ENCODE results near the gene HIP1. TPM values are rescaled to one million over a fixed set of nuclear protein-coding genes. Genes with fewer than 3 reads are reported as not detected.
"Not testable (repeated sequence)": the region's sequence is repeated elsewhere in the genome, so short reads cannot be mapped to it uniquely, and the experiment has no call there.

The HIP1 gene
- total and polyA plus RNA-seq, 2 of the 13 experiments (the other 11 are each of a cell fraction or from before 2014, with no cell fraction given), result 4.5 to 6.2 TPM

- H2AFZ ChIP-seq (ENCODE audit: low read length); FAIRE-seq; H3K9me3 ChIP-seq (ENCODE audit: low read length); CTCF ChIA-PET (ENCODE audit: low intra/inter-chr PET ratio, low total read pairs); DNase-seq (ENCODE audit: low spot score); H3K27me3 ChIP-seq (ENCODE audit: control insufficient read depth in 1 of 2, insufficient read depth in 2 of 2, low read length in 2 of 2); intact Hi-C loops (cut with micrococcal nuclease; ENCODE audit: unreplicated experiment); POLR2A ChIA-PET; BruUV-seq (replicated peaks); H4K20me1 ChIP-seq (ENCODE audit: insufficient read depth, low read length); in situ Hi-C loops (cut with HindIII; ENCODE audit: extremely low pct_ligation_motif_present, low pct_unique_long_range_greater_than_20kb); TF ChIP-seq NONO (IDR thresholded peaks at IDR 0.05): not testable (repeated sequence)
- Histone ChIP-seq H3K36me3 (replicated peaks in 1 of 2; ENCODE audit: control insufficient read depth in 1 of 2, insufficient read depth in 2 of 2, low read length in 2 of 2) (peaks cover 6 to 18% of the 10 kb centered on the region in 2 experiments; a peak in 3 of 5 replicates), H3K79me2 (ENCODE audit: insufficient read depth, low read length) (peaks cover 30% of the 10 kb centered on the region), H3K4me2 (ENCODE audit: low read depth, low read length) (peak overlapping the region; percentile 82), H3K27ac (ENCODE audit: extremely low read length, insufficient read depth, low read length) (peak overlapping the region; percentile 86), H3K9ac (ENCODE audit: insufficient read depth, low read depth, low read length) (peak overlapping the region; percentile 93), H3K4me3 (replicated peaks in 1 of 3; ENCODE audit: insufficient read depth in 1 of 3, low read depth in 2 of 3, low read length in 3 of 3) (peak overlapping the region; percentile 89 to 99 (median 91)), H3K4me1 (ENCODE audit: insufficient read depth, low read length) (peaks cover 22% of the 10 kb centered on the region)
- TF ChIP-seq ZNF263 (CRISPR knock-in tag; IDR thresholded peaks at IDR 0.05) (peak; percentile 71), E2F1 (CRISPR knock-in tag; IDR thresholded peaks at IDR 0.05) (0 out of 2 replicates have a peak, but pooled peaks have one; percentile 15), NONO (CRISPR knock-in tag; conservative IDR thresholded peaks at IDR 0.05) (0 out of 2 replicates have a peak, but pooled peaks have one; percentile 9), KAT7 (CRISPR knock-in tag; IDR thresholded peaks at IDR 0.05; ENCODE audit: borderline replicate concordance) (0 out of 2 replicates have a peak, but pooled peaks have one; percentile 26), ZNF547 (CRISPR knock-in tag; IDR thresholded peaks at IDR 0.05) (0 out of 2 replicates have a peak, but pooled peaks have one; percentile 9), AFF4 (CRISPR knock-in tag; IDR thresholded peaks at IDR 0.05) (0 out of 2 replicates have a peak, but pooled peaks have one; percentile 8)
- ATAC-seq, result peak; percentile 50
- WGBS (ENCODE audit: low lambda C conversion rate), result 0% methylated on average over 14 of the region's 37 CpGs
These were observed 211.5 kb downstream of the HIP1 start for GRCh38 chr7:75527224-75527722.

All from HepG2 (cell line).